ENCODE measurements around the gene COX6B1. TPM values are rescaled to one million over a fixed set of nuclear protein-coding genes. Genes with fewer than 3 reads are reported as not detected.

Gene COX6B1
- total and polyA plus RNA-seq, 2 of the 8 experiments (the other 6 are each of a cell fraction or from before 2014, with no cell fraction given) = 437 to 1,052 TPM

DNA sequence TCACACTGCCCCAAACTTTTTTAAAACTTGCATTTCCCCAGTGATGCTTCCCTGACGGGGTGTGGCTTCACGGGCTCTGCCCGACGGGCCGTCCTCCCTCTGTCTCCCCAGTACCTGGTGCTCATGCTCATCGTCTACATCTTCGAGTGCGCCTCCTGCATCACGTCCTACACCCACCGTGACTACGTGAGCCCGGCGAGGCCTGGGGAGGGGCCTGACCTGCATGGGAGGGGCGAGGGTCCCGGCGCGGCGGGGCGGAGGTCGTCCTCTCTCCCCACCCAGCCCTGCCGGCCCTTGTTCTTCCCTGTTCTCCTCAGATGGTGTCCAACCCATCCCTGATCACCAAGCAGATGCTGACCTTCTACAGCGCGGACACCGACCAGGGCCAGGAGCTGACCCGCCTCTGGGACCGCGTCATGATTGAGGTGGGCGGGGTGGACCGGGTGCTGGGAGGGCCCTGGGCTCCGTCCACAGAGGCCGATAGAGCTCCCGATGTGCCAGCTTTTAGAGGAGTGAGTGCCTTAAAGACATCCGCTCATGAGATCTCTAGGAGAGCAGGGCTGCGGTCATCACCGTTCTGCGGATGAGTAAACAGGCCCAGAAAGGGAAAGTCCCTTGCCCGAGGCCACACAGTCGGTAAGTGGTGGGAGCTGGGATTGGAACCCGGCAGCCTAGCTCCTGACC is 25.1 kb downstream of the COX6B1 start (continued):
- TF ChIP-seq, protein P1, sequence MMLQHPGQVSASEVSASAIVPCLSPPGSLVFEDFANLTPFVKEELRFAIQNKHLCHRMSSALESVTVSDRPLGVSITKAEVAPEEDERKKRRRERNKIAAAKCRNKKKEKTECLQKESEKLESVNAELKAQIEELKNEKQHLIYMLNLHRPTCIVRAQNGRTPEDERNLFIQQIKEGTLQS (IDR thresholded peaks at IDR 0.05; ENCODE audit: insufficient read depth, low read depth, low read length) = no peak
- TF ChIP-seq CBX8 (IDR thresholded peaks at IDR 0.05; ENCODE audit: borderline replicate concordance, low read depth, low read length) (no peak), NANOG (IDR thresholded peaks at IDR 0.05; ENCODE audit: insufficient read depth, low read depth, low read length, poor library complexity, severe bottlenecking) (no peak), TBP (IDR thresholded peaks at IDR 0.05; ENCODE audit: low read depth, low read length) (no peak), CEBPB (IDR thresholded peaks at IDR 0.05; ENCODE audit: low read depth, low read length) (no peak), NRF1 (IDR thresholded peaks at IDR 0.05; ENCODE audit: low read depth, low read length) (no peak), TAF1 (IDR thresholded peaks at IDR 0.05; ENCODE audit: low read depth, low read length) (no peak), POLR2AphosphoS5 (IDR thresholded peaks at IDR 0.05; ENCODE audit: low read depth, low read length) (0 out of 2 replicates have a peak, but pooled peaks have one; percentile 28), GABPA (IDR thresholded peaks at IDR 0.05; ENCODE audit: borderline replicate concordance, insufficient read depth, low read length) (no peak), EZH2 (IDR thresholded peaks at IDR 0.05; ENCODE audit: low read depth, low read length, severe bottlenecking) (no peak), RNF2 (IDR thresholded peaks at IDR 0.05; ENCODE audit: borderline replicate concordance, low read depth, low read length, missing control alignments, poor library complexity, severe bottlenecking) (no peak), CREB1 (IDR thresholded peaks at IDR 0.05) (peak; percentile 70), RXRA (IDR thresholded peaks at IDR 0.05; ENCODE audit: insufficient read depth, low read depth, low read length) (no peak), POLR2A (IDR thresholded peaks at IDR 0.05; ENCODE audit: control extremely low read depth in 1 of 2, low read depth in 2 of 2, low read length in 2 of 2) (no peak; a peak in 1 of 3 replicates), JUN (IDR thresholded peaks at IDR 0.05; ENCODE audit: low read depth, low read length) (no peak), SRF (IDR thresholded peaks at IDR 0.05; ENCODE audit: low read depth, low read length) (no peak), YY1 (IDR thresholded peaks at IDR 0.05; ENCODE audit: low read depth, low read length) (no peak), SP2 (IDR thresholded peaks at IDR 0.05; ENCODE audit: low read length) (no peak), ASH2L (IDR thresholded peaks at IDR 0.05; ENCODE audit: low read length) (peak; percentile 47)
- TF ChIP-seq, protein P2, sequence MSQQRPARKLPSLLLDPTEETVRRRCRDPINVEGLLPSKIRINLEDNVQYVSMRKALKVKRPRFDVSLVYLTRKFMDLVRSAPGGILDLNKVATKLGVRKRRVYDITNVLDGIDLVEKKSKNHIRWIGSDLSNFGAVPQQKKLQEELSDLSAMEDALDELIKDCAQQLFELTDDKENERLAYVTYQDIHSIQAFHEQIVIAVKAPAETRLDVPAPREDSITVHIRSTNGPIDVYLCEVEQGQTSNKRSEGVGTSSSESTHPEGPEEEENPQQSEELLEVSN (IDR thresholded peaks at IDR 0.05) = 0 out of 2 replicates have a peak, but pooled peaks have one; percentile 9
- TF ChIP-seq, protein P3, sequence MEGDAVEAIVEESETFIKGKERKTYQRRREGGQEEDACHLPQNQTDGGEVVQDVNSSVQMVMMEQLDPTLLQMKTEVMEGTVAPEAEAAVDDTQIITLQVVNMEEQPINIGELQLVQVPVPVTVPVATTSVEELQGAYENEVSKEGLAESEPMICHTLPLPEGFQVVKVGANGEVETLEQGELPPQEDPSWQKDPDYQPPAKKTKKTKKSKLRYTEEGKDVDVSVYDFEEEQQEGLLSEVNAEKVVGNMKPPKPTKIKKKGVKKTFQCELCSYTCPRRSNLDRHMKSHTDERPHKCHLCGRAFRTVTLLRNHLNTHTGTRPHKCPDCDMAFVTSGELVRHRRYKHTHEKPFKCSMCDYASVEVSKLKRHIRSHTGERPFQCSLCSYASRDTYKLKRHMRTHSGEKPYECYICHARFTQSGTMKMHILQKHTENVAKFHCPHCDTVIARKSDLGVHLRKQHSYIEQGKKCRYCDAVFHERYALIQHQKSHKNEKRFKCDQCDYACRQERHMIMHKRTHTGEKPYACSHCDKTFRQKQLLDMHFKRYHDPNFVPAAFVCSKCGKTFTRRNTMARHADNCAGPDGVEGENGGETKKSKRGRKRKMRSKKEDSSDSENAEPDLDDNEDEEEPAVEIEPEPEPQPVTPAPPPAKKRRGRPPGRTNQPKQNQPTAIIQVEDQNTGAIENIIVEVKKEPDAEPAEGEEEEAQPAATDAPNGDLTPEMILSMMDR (IDR thresholded peaks at IDR 0.05; ENCODE audit: control extremely low read depth in 1 of 3, insufficient read depth in 1 of 3, low read depth in 1 of 3, low read length in 3 of 3) = no peak
